Measurements from ENCODE around the gene PTPRN2.
"Not testable (repeated sequence)": the region's sequence is repeated elsewhere in the genome, so short reads cannot be mapped to it uniquely, and the experiment has no call there.

Gene PTPRN2

GRCh38 chr7:157676456-157677255 is 911.0 kb downstream of the PTPRN2 start:
- no peak for DNase-seq (ENCODE audit: low read depth)

- no peak for DNase-seq (ENCODE audit: low read depth)
These were observed 911.6 kb downstream of the PTPRN2 start for GRCh38 chr7:157676001-157676400.

- no peak for DNase-seq (ENCODE audit: low read depth)
These were observed 912.1 kb downstream of the PTPRN2 start for GRCh38 chr7:157675427-157675927.

GRCh38 chr7:157674715-157675426 is 912.8 kb downstream of the PTPRN2 start:
- DNase-seq (ENCODE audit: low read depth), result no peak

GRCh38 chr7:157674027-157674714 is 913.5 kb downstream of the PTPRN2 start:
- no peak for DNase-seq (ENCODE audit: low read depth)

- DNase-seq (ENCODE audit: low read depth), result no peak
These were observed 914.0 kb downstream of the PTPRN2 start for GRCh38 chr7:157673573-157673972.

- no peak for DNase-seq (ENCODE audit: low read depth)
These were observed 916.0 kb downstream of the PTPRN2 start for GRCh38 chr7:157671358-157672255.

GRCh38 chr7:157670490-157671357 is 916.9 kb downstream of the PTPRN2 start:
- no peak for DNase-seq (ENCODE audit: low read depth)

- DNase-seq (ENCODE audit: low read depth), result no peak
These were observed 917.8 kb downstream of the PTPRN2 start for GRCh38 chr7:157669768-157670351.

GRCh38 chr7:157668884-157669767 is 918.5 kb downstream of the PTPRN2 start:
- DNase-seq (ENCODE audit: low read depth), result no peak

- no peak for DNase-seq (ENCODE audit: low read depth)
These were observed 919.3 kb downstream of the PTPRN2 start for GRCh38 chr7:157668221-157668883.

- no peak for DNase-seq (ENCODE audit: low read depth)
These were observed 919.9 kb downstream of the PTPRN2 start for GRCh38 chr7:157667731-157668130.

GRCh38 chr7:157667261-157667660 is 920.4 kb downstream of the PTPRN2 start:
- no peak for DNase-seq (ENCODE audit: low read depth)

- no peak for DNase-seq (ENCODE audit: low read depth)
These were observed 921.0 kb downstream of the PTPRN2 start for GRCh38 chr7:157666530-157667040.

- DNase-seq (ENCODE audit: low read depth), result not testable (repeated sequence)
These were observed 922.0 kb downstream of the PTPRN2 start for GRCh38 chr7:157665634-157665988.

GRCh38 chr7:157664871-157665633 is 922.6 kb downstream of the PTPRN2 start:
- DNase-seq (ENCODE audit: low read depth), result no peak

- no peak for DNase-seq (ENCODE audit: low read depth)
These were observed 923.6 kb downstream of the PTPRN2 start for GRCh38 chr7:157664034-157664433.

Data from stimulated activated CD8-positive, alpha-beta memory T cell treated with anti-CD3 and anti-CD28 coated beads, Interleukin-15, amount 100 ng/mL, for 24 hours (primary cell).